ENCODE measurements around the gene ERCC2. TPM values are rescaled to one million over a fixed set of nuclear protein-coding genes. Genes with fewer than 3 reads are reported as not detected.

The ERCC2 gene
- total and polyA plus RNA-seq, 4 experiments from 2014 or later, result 5.1 to 19.3 (median 13.5) TPM

GRCh38 chr19:45344621-45345505 lies 25.5 kb downstream of the ERCC2 start:
- H3K4me3 ChIP-seq (ENCODE audit: low read length in 2 of 2), result no peak overlapping the region
- no peak for DNase-seq
- intact Hi-C loops (cut with micrococcal nuclease), result no loop called here
- Mint-ChIP-seq H3K36me3 (no peaks in the 10 kb centered on the region), H3K9me3 (no peaks in the 10 kb centered on the region), H3K4me3 (no peak overlapping the region), H3K27ac (peak overlapping the region in 1 of 7 donors; percentile 5), H3K4me1 (peaks cover 0 to 6% (median 2%) of the 10 kb centered on the region in 4 donors), H3K27me3 (peaks cover 12 to 14% of the 10 kb centered on the region in 2 donors)
- no peaks in the 10 kb centered on the region for H3K9me3 ChIP-seq (ENCODE audit: control insufficient read depth in 1 of 2, low read length in 2 of 2)
- H3K27me3 ChIP-seq (ENCODE audit: insufficient read depth, low read length), result peaks cover 5% of the 10 kb centered on the region
- H3K4me1 ChIP-seq (ENCODE audit: insufficient read depth, low read length), result no peaks in the 10 kb centered on the region
- POLR2A ChIA-PET (ENCODE audit: partially characterized antibody), result no interaction called here
- CTCF ChIA-PET (ENCODE audit: partially characterized antibody), result no interaction called here
- H3K27ac ChIP-seq (ENCODE audit: low read depth, low read length), result no peak overlapping the region
- no peaks in the 10 kb centered on the region for H3K36me3 ChIP-seq (ENCODE audit: insufficient read depth, low read length)

- peaks cover 2 to 6% (median 4%) of the 10 kb centered on the region in 4 donors for H3K4me1 Mint-ChIP-seq
- POLR2A ChIA-PET (ENCODE audit: partially characterized antibody), result no interaction called here
- H3K4me3 Mint-ChIP-seq, result no peak overlapping the region
- Histone ChIP-seq H3K9me3 (ENCODE audit: control insufficient read depth in 1 of 2, low read length in 2 of 2) (no peaks in the 10 kb centered on the region), H3K4me3 (ENCODE audit: low read length in 2 of 2) (no peak overlapping the region), H3K27me3 (ENCODE audit: insufficient read depth, low read length) (peaks cover 5% of the 10 kb centered on the region), H3K4me1 (ENCODE audit: insufficient read depth, low read length) (no peaks in the 10 kb centered on the region), H3K36me3 (ENCODE audit: insufficient read depth, low read length) (no peaks in the 10 kb centered on the region), H3K27ac (ENCODE audit: low read depth, low read length) (no peak overlapping the region)
- no peak overlapping the region for H3K27ac Mint-ChIP-seq
- CTCF ChIA-PET (ENCODE audit: partially characterized antibody), result no interaction called here
- H3K36me3 Mint-ChIP-seq, result no peaks in the 10 kb centered on the region
- no peak for DNase-seq
- H3K9me3 Mint-ChIP-seq, result no peaks in the 10 kb centered on the region
- H3K27me3 Mint-ChIP-seq, result peaks cover 21% of the 10 kb centered on the region in 2 donors
- intact Hi-C loops (cut with micrococcal nuclease), result no loop called here
Measured at GRCh38 chr19:45342911-45343310, 27.5 kb downstream of the ERCC2 start.

- POLR2A ChIA-PET (ENCODE audit: partially characterized antibody), result no interaction called here
- H3K27ac Mint-ChIP-seq, result no peak overlapping the region
Measured at GRCh38 chr19:45340899-45341453, 29.4 kb downstream of the ERCC2 start.

GRCh38 chr19:45340232-45340898 lies 30.0 kb downstream of the ERCC2 start, which contains the start of gene KLC3:
Gene KLC3, plus strand, starts transcription at chr19:45340750. Its CDS starts 4,792 bp downstream, at chr19:45345542.
- peak in 4 of 5 donors; percentile 21 to 42 (median 31) for DNase-seq
- no peaks in the 10 kb centered on the region for H3K36me3 ChIP-seq (ENCODE audit: insufficient read depth, low read length)
- H3K4me3 ChIP-seq (ENCODE audit: low read length in 2 of 2), result no peak within 1 kb of the TSS
- no peaks in the 10 kb centered on the region for H3K9me3 ChIP-seq (ENCODE audit: control insufficient read depth in 1 of 2, low read length in 2 of 2)
- Mint-ChIP-seq H3K27ac (no peak within 1 kb of the TSS), H3K9me3 (no peaks in the 10 kb centered on the region), H3K36me3 (no peaks in the 10 kb centered on the region), H3K4me1 (peaks cover 2 to 6% (median 4%) of the 10 kb centered on the region in 4 donors), H3K27me3 (peaks cover 20 to 26% of the 10 kb centered on the region in 2 donors), H3K4me3 (peak within 1 kb of the TSS; percentile 16 to 77 (median 37))
- peaks cover 5% of the 10 kb centered on the region for H3K27me3 ChIP-seq (ENCODE audit: insufficient read depth, low read length)
- no peak within 1 kb of the TSS for H3K27ac ChIP-seq (ENCODE audit: low read depth, low read length)
- intact Hi-C loops (cut with micrococcal nuclease), result no loop called here
- ChIA-PET CTCF (ENCODE audit: partially characterized antibody) (no interaction called here), POLR2A (ENCODE audit: partially characterized antibody) (no interaction called here)
- no peaks in the 10 kb centered on the region for H3K4me1 ChIP-seq (ENCODE audit: insufficient read depth, low read length)

More at GRCh38 chr19:45340899-45341453, 29.4 kb downstream of the ERCC2 start:
- no peak overlapping the region for H3K4me3 Mint-ChIP-seq
- CTCF ChIA-PET (ENCODE audit: partially characterized antibody), result no interaction called here
- no peak overlapping the region for H3K4me3 ChIP-seq (ENCODE audit: low read length in 2 of 2)
- H3K27me3 ChIP-seq (ENCODE audit: insufficient read depth, low read length), result peaks cover 5% of the 10 kb centered on the region
- H3K9me3 ChIP-seq (ENCODE audit: control insufficient read depth in 1 of 2, low read length in 2 of 2), result no peaks in the 10 kb centered on the region
- no peaks in the 10 kb centered on the region for H3K36me3 Mint-ChIP-seq
- intact Hi-C loops (cut with micrococcal nuclease), result no loop called here
- H3K27me3 Mint-ChIP-seq, result peaks cover 21 to 26% of the 10 kb centered on the region in 2 donors
- peaks cover 2 to 6% (median 4%) of the 10 kb centered on the region in 4 donors for H3K4me1 Mint-ChIP-seq
- H3K9me3 Mint-ChIP-seq, result no peaks in the 10 kb centered on the region
- H3K36me3 ChIP-seq (ENCODE audit: insufficient read depth, low read length), result no peaks in the 10 kb centered on the region
- no peaks in the 10 kb centered on the region for H3K4me1 ChIP-seq (ENCODE audit: insufficient read depth, low read length)
- peak in 1 of 5 donors; percentile 3 for DNase-seq
- no peak overlapping the region for H3K27ac ChIP-seq (ENCODE audit: low read depth, low read length)

GRCh38 chr19:45339629-45340028 lies 30.7 kb downstream of the ERCC2 start:
- no peak overlapping the region for H3K4me3 ChIP-seq (ENCODE audit: low read length in 2 of 2)
- no peak overlapping the region for H3K27ac Mint-ChIP-seq
- intact Hi-C loops (cut with micrococcal nuclease), result loop anchor here (2.0 to 5.0 kb wide), 4 partner anchors 323 to 652 kb away; no protein-coding TSS in a partner anchor
- peaks cover 5% of the 10 kb centered on the region for H3K27me3 ChIP-seq (ENCODE audit: insufficient read depth, low read length)
- H3K4me1 Mint-ChIP-seq, result peaks cover 2 to 6% (median 4%) of the 10 kb centered on the region in 4 donors
- ChIA-PET CTCF (ENCODE audit: partially characterized antibody) (interaction anchor here (1.4 to 1.5 kb wide), 3 partner anchors 9 to 91 kb away, joined by 3 read pairs; no protein-coding TSS in a partner anchor), POLR2A (ENCODE audit: partially characterized antibody) (no interaction called here)
- no peaks in the 10 kb centered on the region for H3K36me3 ChIP-seq (ENCODE audit: insufficient read depth, low read length)
- H3K9me3 Mint-ChIP-seq, result no peaks in the 10 kb centered on the region
- H3K36me3 Mint-ChIP-seq, result no peaks in the 10 kb centered on the region
- no peaks in the 10 kb centered on the region for H3K9me3 ChIP-seq (ENCODE audit: control insufficient read depth in 1 of 2, low read length in 2 of 2)
- H3K4me3 Mint-ChIP-seq, result peak overlapping the region in 1 of 8 donors; percentile 65
- no peaks in the 10 kb centered on the region for H3K4me1 ChIP-seq (ENCODE audit: insufficient read depth, low read length)
- no peak overlapping the region for H3K27ac ChIP-seq (ENCODE audit: low read depth, low read length)
- H3K27me3 Mint-ChIP-seq, result peaks cover 19 to 24% of the 10 kb centered on the region in 2 donors
- no peak for DNase-seq

- DNase-seq, result no peak
- no peak overlapping the region for H3K4me3 Mint-ChIP-seq
- CTCF ChIA-PET (ENCODE audit: partially characterized antibody), result interaction anchor here (1.2 kb wide), 1 partner anchor 12 kb away, joined by 3 read pairs; no protein-coding TSS in a partner anchor
- H3K4me1 Mint-ChIP-seq, result peaks cover 2 to 6% (median 4%) of the 10 kb centered on the region in 4 donors
- intact Hi-C loops (cut with micrococcal nuclease), result loop anchor here (5.0 kb wide), 2 partner anchors 554 to 649 kb away; no protein-coding TSS in a partner anchor
- no peaks in the 10 kb centered on the region for H3K9me3 ChIP-seq (ENCODE audit: control insufficient read depth in 1 of 2, low read length in 2 of 2)
- H3K36me3 Mint-ChIP-seq, result no peaks in the 10 kb centered on the region
- no peaks in the 10 kb centered on the region for H3K4me1 ChIP-seq (ENCODE audit: insufficient read depth, low read length)
- POLR2A ChIA-PET (ENCODE audit: partially characterized antibody), result no interaction called here
- H3K36me3 ChIP-seq (ENCODE audit: insufficient read depth, low read length), result no peaks in the 10 kb centered on the region
- H3K9me3 Mint-ChIP-seq, result no peaks in the 10 kb centered on the region
- H3K27ac ChIP-seq (ENCODE audit: low read depth, low read length), result no peak overlapping the region
- H3K27me3 Mint-ChIP-seq, result peaks cover 18 to 22% of the 10 kb centered on the region in 2 donors
- H3K27ac Mint-ChIP-seq, result no peak overlapping the region
- no peak overlapping the region for H3K4me3 ChIP-seq (ENCODE audit: low read length in 2 of 2)
- peaks cover 5% of the 10 kb centered on the region for H3K27me3 ChIP-seq (ENCODE audit: insufficient read depth, low read length)
Measured at GRCh38 chr19:45336696-45337251, 33.6 kb downstream of the ERCC2 start.
